ENCODE results near the gene SEZ6L.

DNA sequence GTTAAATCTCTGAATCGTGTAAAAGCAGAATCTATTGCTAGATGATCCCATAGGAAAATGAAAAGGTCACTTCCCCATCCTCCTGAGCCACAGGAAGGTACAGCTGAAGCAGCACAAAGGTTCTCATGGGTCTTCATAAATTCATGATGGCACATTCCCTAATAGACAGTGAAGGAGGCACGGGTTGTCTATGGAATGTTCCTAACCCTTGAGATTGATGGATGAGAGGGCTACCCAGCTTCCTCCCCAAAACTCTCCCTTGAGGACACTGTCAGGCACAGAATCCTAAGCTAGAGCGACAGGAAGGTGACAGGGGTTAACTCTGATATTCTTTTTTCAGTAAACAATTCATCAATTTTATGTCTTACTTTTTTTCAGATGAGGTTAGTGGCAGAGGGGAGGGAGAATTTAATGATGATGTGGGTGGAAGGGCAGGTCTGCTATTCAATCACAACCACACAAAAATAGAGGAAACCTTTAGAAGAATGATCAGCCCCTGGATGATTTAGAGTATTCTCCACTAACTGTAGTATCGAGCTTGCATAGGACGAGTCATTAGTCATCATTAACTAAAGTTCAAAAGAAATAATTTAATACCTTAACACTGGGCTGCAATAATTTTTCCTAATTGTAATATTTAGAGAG, 33.1 kb downstream of the SEZ6L start:
- TF ChIP-seq EGR1 (IDR thresholded peaks at IDR 0.05) (no peak), TEAD4 (IDR thresholded peaks at IDR 0.05) (no peak), TAF1 (IDR thresholded peaks at IDR 0.05; ENCODE audit: low read depth) (no peak), EP300 (IDR thresholded peaks at IDR 0.05; ENCODE audit: borderline replicate concordance) (no peak), TCF12 (IDR thresholded peaks at IDR 0.05; ENCODE audit: low read depth) (no peak), CREB1 (IDR thresholded peaks at IDR 0.05; ENCODE audit: low read depth) (no peak), YY1 (IDR thresholded peaks at IDR 0.05; ENCODE audit: low read depth) (no peak), CEBPB (IDR thresholded peaks at IDR 0.05) (no peak)
- TF ChIP-seq, protein P1, sequence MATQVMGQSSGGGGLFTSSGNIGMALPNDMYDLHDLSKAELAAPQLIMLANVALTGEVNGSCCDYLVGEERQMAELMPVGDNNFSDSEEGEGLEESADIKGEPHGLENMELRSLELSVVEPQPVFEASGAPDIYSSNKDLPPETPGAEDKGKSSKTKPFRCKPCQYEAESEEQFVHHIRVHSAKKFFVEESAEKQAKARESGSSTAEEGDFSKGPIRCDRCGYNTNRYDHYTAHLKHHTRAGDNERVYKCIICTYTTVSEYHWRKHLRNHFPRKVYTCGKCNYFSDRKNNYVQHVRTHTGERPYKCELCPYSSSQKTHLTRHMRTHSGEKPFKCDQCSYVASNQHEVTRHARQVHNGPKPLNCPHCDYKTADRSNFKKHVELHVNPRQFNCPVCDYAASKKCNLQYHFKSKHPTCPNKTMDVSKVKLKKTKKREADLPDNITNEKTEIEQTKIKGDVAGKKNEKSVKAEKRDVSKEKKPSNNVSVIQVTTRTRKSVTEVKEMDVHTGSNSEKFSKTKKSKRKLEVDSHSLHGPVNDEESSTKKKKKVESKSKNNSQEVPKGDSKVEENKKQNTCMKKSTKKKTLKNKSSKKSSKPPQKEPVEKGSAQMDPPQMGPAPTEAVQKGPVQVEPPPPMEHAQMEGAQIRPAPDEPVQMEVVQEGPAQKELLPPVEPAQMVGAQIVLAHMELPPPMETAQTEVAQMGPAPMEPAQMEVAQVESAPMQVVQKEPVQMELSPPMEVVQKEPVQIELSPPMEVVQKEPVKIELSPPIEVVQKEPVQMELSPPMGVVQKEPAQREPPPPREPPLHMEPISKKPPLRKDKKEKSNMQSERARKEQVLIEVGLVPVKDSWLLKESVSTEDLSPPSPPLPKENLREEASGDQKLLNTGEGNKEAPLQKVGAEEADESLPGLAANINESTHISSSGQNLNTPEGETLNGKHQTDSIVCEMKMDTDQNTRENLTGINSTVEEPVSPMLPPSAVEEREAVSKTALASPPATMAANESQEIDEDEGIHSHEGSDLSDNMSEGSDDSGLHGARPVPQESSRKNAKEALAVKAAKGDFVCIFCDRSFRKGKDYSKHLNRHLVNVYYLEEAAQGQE (IDR thresholded peaks at IDR 0.05; ENCODE audit: low read depth) = no peak
- TF ChIP-seq, protein P2, sequence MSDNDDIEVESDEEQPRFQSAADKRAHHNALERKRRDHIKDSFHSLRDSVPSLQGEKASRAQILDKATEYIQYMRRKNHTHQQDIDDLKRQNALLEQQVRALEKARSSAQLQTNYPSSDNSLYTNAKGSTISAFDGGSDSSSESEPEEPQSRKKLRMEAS (IDR thresholded peaks at IDR 0.05) = no peak
